K562 (cell line): Measurements from ENCODE around the gene PRR7. TPM values are rescaled to one million over a fixed set of nuclear protein-coding genes. Genes with fewer than 3 reads are reported as not detected.

ENCODE experiments used
- BHLHE40 ChIP-seq: IDR thresholded peaks from 2 replicates; pipeline ENCODE4 v1.6.1; 2011; ENCODE audit warnings: low read length, improper control_type of control experiment
- COPS2 ChIP-seq: fragments of 450-650 bp; conservative IDR thresholded peaks from 2 replicates; pipeline ENCODE4 v1.6.1; 2016; ENCODE audit warnings: mild to moderate bottlenecking, moderate library complexity
- CXXC5 ChIP-seq: fragments of 250-450 bp; sonication (Bioruptor Pico); IDR thresholded peaks from 2 replicates; pipeline ENCODE4 v1.8.0; 2022; ENCODE audit warnings: inconsistent platforms, mild to moderate bottlenecking, moderate library complexity
- ETS1 ChIP-seq: conservative IDR thresholded peaks from 2 replicates; pipeline ENCODE4 v1.6.1; 2011; ENCODE audit warnings: low read depth, mild to moderate bottlenecking, low read length; ENCODE audit not compliant: control insufficient read depth
- FOXM1 ChIP-seq, 2 experiments: fragments of 450-650 bp in 1 of 2; sonication (generic) in 1 of 2; formaldehyde crosslinking in 1 of 2; IDR thresholded peaks; 2 replicates each; pipeline versions ENCODE4 v1.6.1 to v1.9.0; 2017 to 2022; ENCODE audit warnings: low read depth in 2 of 2, mild to moderate bottlenecking in 2 of 2, missing genetic modification reagents in 1 of 2, moderate library complexity in 1 of 2
- NR4A1 ChIP-seq, 2 experiments: fragments of 250-450 bp in 1 of 2; fragments of 450-650 bp in 1 of 2; sonication (Bioruptor Pico) in 1 of 2; IDR thresholded peaks; 2 replicates each; pipeline versions ENCODE4 v1.4.0 to v1.6.1; 2016 to 2020; ENCODE audit warnings: mild to moderate bottlenecking in 2 of 2, missing compliant biosample characterization in 1 of 2, missing genetic modification characterization in 1 of 2, moderate library complexity in 1 of 2
- RBM15 ChIP-seq: fragments of 200-400 bp; formaldehyde crosslinking; IDR thresholded peaks from 2 replicates; pipeline ENCODE4 v1.6.1; 2018; ENCODE audit warnings: mild to moderate bottlenecking, low read length, moderate library complexity; ENCODE audit not compliant: insufficient read depth
- RUNX1 ChIP-seq: sonication (generic); IDR thresholded peaks from 2 replicates; pipeline ENCODE4 v1.6.1; 2016; ENCODE audit warnings: antibody characterized with exemption, low read depth
- ZBTB5 ChIP-seq: fragments of 450-650 bp; IDR thresholded peaks from 2 replicates; pipeline ENCODE4 v1.6.1; 2017; ENCODE audit warnings: antibody characterized with exemption
- ZC3H11A ChIP-seq: IDR thresholded peaks from 2 replicates; pipeline ENCODE4 v1.6.1; 2012; ENCODE audit warnings: low read depth, low read length, improper control_type of control experiment
- polyA plus RNA-seq, 8 experiments: library from polyadenylated mRNA; depleted of rRNA in 4 of 8; stranded (reverse) in 5 of 8; unstranded in 3 of 8; fragments of >200 nt; fragmentation: Nextera tagmentation in 2 of 8; fragmentation: Illumina TruSeq in 1 of 8; extraction: Ambion mirVana in 2 of 8; extraction: Trizol in 1 of 8; gene quantifications; 2 replicates each; pipeline versions ENCODE4 v1.2.1 to v1.2.3, GENCODE V29; 2011 to 2014; ENCODE audit warnings: inconsistent platforms in 1 of 8, missing spikeins in 1 of 8
- total RNA-seq, 7 experiments: library from RNA; depleted of rRNA in 6 of 7; stranded (reverse); fragments of >200 nt in 6 of 7; fragmentation: Illumina TruSeq in 2 of 7; extraction: Trizol in 2 of 7; gene quantifications; 2 replicates each; pipeline versions ENCODE4 v1.2.1 to v1.2.3, GENCODE V29; 2011 to 2021; ENCODE audit warnings: low replicate concordance in 1 of 7

Gene PRR7
- total and polyA plus RNA-seq, 9 of the 15 experiments (the other 6 are each of a cell fraction or from before 2014, with no cell fraction given) = 0.80 to 11.3 (median 10.4) TPM; not detected in 4

- TF ChIP-seq RBM15 = no peak
- no peak for TF ChIP-seq ZC3H11A
- no peak for TF ChIP-seq RUNX1
- TF ChIP-seq ZBTB5 = no peak
- no peak for TF ChIP-seq BHLHE40
- no peak for TF ChIP-seq ETS1
- no peak for TF ChIP-seq FOXM1 (IDR thresholded peaks at IDR 0.05; ENCODE audit: low read depth)
- TF ChIP-seq FOXM1 (CRISPR knock-in tag; IDR thresholded peaks at IDR 0.05; ENCODE audit: low read depth) = no peak
- TF ChIP-seq CXXC5 (CRISPR knock-in tag) = no peak
- TF ChIP-seq COPS2 = no peak
- no peak for TF ChIP-seq NR4A1 (CRISPR knock-in tag; IDR thresholded peaks at IDR 0.05)
- no peak for TF ChIP-seq NR4A1 (tag; IDR thresholded peaks at IDR 0.05)
- TF ChIP-seq, all 486 proteins: peak for 0
Observed at GRCh38 chr5:177397875-177398390, 48.7 kb upstream of the PRR7 start (continued).
